Upper lobe of left lung (tissue), 4 donors: ENCODE data around the gene ATN1.

Experiments
- EP300 ChIP-seq, 4 donors: sonication (generic); formaldehyde crosslinking; IDR thresholded peaks; one replicate each; pipeline ENCODE4 v1.5.1; 2017; ENCODE audit warnings: antibody characterized with exemption in 4 of 4, control low read depth in 2 of 4
- POLR2A ChIP-seq, 4 donors: fragments of 450-650 bp; IDR thresholded peaks; one replicate each; pipeline ENCODE4 v1.5.1; 2016 to 2017; ENCODE audit warnings: antibody characterized with exemption in 4 of 4, mild to moderate bottlenecking in 2 of 4
- POLR2AphosphoS5 ChIP-seq, 2 donors: sonication (generic); formaldehyde crosslinking; IDR thresholded peaks; one replicate each; pipeline ENCODE4 v1.5.1; 2017; ENCODE audit warnings: antibody characterized with exemption in 2 of 2
- TF ChIP-seq, protein P1 (sequence below), 6 experiments: fragments of 450-650 bp in 4 of 6; fragments of 200-600 bp in 2 of 6; sonication (generic) in 2 of 6; IDR thresholded peaks; one replicate each; pipeline ENCODE4 v1.5.1; 2016 to 2019; ENCODE audit warnings: antibody characterized with exemption in 6 of 6

GRCh38 chr12:6974180-6974579, 46.4 kb downstream of the ATN1 start:
- TF ChIP-seq, protein P1, sequence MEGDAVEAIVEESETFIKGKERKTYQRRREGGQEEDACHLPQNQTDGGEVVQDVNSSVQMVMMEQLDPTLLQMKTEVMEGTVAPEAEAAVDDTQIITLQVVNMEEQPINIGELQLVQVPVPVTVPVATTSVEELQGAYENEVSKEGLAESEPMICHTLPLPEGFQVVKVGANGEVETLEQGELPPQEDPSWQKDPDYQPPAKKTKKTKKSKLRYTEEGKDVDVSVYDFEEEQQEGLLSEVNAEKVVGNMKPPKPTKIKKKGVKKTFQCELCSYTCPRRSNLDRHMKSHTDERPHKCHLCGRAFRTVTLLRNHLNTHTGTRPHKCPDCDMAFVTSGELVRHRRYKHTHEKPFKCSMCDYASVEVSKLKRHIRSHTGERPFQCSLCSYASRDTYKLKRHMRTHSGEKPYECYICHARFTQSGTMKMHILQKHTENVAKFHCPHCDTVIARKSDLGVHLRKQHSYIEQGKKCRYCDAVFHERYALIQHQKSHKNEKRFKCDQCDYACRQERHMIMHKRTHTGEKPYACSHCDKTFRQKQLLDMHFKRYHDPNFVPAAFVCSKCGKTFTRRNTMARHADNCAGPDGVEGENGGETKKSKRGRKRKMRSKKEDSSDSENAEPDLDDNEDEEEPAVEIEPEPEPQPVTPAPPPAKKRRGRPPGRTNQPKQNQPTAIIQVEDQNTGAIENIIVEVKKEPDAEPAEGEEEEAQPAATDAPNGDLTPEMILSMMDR (IDR thresholded peaks at IDR 0.05) = no peak
- TF ChIP-seq POLR2AphosphoS5 (IDR thresholded peaks at IDR 0.05) (no peak), POLR2A (IDR thresholded peaks at IDR 0.05) (no peak), EP300 (IDR thresholded peaks at IDR 0.05) (no peak)
